NCI-H524 (cell line): ENCODE data around the gene CEACAM18.
A peak's percentile ranks its signal among the peaks of the same experiment; 100 is the strongest.
"Not testable (repeated sequence)": the region's sequence is repeated elsewhere in the genome, so short reads cannot be mapped to it uniquely, and the experiment has no call there.

Source experiments
- DNase-seq, 2 experiments: peaks; one replicate each; lab custom pipeline; 2025; lab: John Stamatoyannopoulos, UW

CEACAM18 gene

DNA sequence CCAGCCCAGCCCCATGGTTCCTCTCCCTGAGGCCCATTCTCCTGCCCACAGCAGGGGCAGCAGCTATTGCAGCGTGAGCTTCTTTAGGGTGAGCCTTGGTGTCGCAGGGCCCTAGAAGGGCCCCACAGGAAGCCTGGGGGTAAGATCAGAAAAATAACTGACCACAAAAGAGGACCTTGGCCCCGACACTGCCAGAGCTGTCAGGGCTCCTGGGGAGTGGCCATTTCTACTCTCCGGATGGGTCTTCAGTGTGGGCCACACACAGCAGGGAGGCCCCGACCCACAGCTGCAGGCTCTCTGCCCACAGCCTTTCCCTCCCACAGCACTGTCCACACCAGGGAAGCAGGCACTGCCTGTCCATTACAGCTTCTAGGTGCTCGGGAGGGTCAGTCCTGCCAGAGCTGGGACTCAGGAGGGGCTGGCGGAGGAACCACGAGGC, 16.6 kb upstream of the CEACAM18 start:
- no peak for DNase-seq

DNA sequence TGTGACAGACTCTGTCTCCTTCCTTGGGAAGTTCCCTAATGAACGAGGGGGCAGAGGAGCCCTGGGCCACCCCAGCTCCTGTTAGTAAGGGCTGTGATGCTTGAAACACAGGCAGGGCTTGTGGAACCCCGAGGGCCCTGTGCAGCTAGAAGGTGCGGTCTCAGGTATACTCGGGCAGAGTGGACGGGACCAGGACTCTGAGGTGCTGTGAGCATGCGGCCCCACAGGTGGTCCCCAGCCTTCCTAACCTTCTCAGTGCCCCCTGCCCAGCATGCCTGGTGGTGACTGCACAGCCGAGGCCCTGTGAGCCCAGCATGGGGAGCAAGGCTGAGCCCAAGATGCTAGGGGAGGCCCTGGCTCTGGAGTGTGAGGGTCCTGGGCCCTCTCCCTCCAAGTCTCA, 16.1 kb upstream of the CEACAM18 start:
- no peak for DNase-seq

DNA sequence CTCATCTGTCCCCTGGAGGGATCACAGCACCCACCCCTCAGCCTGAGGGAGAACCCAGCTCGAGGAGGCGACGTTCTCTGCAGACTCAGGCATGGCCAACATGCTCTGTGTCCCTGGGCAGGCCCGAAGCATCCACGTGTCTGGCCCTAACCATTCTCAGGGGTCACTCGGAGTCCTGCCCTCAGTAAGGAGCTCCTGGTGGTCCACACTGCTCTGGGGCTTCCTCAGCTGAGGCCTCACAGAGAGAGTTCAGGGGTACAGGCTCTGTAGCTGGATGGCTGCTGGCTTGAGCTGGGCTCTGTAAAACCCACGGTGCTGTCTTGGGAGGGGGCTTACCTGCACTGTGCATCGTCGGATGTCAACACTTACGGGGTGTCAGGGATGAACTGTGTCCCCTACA, 15.7 kb upstream of the CEACAM18 start:
- DNase-seq = no peak

DNA sequence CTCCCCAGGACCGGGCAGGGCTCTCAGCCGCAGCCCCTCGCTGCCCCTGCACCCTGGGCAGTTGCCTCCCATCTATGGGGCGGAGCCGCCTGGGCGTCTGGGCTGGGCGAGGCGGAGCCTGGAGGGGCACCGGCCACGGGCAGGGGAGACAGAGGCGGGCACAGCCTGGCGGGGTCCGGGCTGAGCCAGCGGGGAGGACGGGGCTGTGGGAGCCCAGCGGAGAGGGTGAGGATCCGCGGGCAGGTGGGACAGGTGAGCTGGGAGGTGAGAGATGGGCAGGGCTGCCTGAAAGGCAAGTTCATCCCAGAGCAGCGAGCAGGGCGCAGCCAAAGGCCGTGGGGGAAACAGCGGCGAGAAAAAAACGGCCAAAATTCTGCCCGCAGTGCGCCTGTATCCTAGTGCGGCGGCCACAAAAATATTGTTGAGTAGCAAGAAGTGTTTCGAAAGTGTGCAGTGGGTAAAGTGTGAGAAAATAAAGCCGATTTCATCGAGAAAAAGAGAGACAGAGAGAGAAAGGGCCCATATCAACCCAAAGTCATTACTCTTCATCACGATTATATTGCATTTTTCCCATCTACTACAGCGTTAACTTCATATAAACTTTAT, 14.3 kb upstream of the CEACAM18 start:
- DNase-seq = not testable (repeated sequence)

DNA sequence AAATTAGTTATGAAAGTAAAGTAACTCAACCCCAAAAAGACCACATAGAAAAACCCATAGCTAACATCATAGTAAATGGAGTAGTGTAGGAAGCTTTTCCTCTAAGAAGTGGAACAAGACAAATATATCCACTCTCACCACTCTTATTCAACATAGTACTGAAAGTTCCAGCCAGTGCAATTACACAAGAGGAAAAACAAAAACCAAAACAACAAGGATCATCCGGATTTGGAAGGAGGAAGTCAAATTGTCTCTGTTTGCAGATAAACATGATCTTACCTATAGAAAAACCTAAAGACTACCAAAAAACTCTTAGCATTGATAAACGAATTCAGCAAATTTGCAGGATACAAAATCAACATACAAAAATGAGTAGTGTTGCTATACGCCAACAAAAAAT, 11.6 kb upstream of the CEACAM18 start:
- DNase-seq = no peak

DNA sequence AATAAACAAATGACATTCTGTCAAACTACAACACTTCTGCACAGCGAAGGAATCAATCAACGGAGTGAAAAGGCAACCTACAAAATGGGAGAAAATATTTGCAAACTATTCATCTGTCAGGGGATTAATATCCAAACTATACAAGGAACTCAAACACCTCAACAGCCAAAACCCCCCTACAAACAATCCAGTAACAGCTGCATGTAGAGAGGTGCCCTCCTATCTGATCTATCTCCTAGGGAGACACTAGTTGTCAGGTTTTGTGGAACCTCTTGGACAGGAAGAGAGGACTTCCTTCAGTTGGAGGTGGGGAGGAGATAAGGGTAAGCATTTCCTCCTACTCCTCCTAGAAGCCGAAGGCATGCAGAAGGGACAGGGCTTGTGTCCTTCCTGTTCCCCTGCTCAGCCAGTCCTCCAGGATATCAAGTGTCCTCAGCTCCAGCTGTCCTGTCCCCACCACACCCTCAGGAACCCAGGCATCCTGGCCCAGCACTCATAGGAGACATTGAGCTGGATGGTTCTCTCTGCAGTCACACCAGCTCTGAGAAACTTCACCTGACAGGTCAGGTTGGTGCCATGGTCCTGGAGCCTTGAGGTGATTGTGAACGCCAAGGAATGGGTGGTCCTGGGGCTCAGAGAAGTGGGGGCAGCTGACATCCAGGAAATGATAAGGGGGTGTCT, 10.3 kb upstream of the CEACAM18 start:
- no peak for DNase-seq

DNA sequence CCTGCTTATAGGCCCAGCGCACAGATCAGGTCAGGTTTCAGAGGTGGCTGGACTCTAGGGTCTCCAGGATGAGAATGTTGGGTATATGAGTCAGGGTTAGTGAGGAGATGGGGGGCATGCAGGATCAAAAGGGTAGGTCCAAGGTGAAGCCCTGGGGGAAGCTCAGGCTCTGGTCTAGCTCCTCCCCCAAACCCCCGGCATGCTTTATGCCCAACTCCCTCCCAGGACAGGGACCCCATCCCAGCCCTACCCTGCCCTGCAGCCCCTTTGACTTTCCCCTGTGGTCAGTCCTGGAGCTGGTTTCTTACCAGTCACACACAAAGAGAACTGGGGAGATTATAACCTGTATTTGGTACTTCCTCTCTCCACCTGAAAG, 9.8 kb upstream of the CEACAM18 start:
- DNase-seq = no peak

DNA sequence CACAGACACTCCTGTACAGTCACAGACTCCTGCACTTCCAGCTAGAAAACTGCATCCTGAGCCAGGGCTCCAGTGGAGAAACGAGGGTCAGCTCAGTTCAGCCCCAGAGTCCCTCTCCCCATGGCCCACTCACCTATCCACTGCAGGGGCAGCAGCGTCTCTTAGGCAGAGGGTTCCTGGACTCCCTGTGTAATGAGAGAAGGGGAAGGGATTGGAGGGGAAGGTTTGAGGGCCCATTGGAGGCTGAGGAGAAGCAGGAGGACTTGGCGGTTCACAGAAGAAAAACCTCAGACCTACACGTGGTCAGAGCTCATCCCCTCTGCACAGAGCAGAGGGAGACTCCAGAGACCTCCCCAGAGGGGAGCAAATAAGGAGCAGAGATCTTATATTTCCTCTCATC, 9.2 kb upstream of the CEACAM18 start:
- DNase-seq = no peak

DNA sequence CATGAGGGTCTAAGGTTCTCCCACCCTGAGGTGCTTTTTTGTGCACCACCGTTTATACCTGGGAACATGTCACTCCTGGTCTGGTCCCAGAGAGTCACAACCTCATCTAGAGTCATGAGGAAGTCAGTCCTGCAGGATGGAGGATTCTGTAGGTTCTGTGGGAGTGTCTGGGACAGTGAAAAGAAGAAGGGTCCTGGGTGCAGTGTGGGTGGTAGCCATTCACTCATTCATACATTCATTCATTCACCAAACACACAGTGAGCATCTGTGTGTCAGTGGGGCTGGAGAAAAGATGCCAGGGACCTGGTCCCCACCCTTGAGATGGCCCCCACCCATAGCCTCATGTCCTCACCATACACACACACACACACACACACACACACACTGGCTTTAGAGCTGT, 8.7 kb upstream of the CEACAM18 start:
- no peak for DNase-seq

DNA sequence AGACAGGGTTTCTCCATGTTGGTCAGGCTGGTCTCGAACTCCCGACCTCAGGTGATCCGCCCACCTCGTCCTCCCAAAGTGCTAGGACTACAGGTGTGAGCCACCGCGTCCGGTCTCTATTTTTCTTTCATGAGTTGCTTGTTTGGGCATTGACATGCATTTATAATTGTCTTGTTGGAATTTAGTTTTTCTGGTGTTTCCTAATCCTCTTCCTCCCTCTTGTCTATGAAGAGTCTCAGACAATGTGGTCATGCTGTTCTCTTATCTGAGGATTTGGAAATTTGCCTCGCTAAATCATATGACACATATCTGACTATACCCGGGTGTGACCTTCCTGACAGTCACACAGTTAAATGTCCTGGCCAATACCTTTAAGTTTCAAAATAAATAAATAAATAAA, 7.4 kb upstream of the CEACAM18 start:
- no peak for DNase-seq

DNA sequence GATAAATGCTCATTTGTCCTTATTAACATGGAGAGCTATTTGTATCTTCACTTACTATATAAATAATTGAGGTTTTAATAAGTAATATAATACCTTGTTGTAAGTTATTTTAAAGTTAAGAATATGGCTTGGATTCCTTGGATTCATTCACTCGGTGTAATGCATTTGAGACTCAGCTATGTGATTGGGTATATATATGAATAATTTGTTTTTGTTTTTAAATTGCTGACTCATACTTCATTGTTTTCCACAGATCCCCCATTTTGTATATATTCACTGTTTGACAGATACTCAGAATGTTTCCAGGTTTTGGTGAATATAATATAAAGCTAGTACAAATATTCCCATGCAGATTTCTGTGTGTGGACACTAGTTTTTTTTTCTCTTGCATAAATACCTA, 6.8 kb upstream of the CEACAM18 start:
- DNase-seq = no peak

DNA sequence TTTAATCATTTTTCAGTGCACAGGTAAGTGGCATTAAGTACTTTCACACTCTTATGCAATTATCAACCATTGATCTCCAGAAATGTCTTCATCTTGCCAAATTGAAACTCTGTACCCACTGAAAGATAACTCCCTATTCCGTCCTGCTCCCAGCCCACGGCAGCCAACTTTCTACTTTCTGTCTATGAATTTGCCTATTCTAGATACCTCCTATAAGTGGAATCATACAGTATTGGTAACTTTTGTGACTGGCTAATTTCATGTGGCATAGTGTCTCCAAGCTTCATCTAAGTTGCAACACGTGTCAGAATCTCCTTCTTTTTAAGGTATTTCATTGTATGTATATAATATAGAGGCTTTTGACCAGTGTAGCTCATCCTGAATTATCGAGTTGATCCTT, 5.7 kb upstream of the CEACAM18 start:
- DNase-seq = no peak

DNA sequence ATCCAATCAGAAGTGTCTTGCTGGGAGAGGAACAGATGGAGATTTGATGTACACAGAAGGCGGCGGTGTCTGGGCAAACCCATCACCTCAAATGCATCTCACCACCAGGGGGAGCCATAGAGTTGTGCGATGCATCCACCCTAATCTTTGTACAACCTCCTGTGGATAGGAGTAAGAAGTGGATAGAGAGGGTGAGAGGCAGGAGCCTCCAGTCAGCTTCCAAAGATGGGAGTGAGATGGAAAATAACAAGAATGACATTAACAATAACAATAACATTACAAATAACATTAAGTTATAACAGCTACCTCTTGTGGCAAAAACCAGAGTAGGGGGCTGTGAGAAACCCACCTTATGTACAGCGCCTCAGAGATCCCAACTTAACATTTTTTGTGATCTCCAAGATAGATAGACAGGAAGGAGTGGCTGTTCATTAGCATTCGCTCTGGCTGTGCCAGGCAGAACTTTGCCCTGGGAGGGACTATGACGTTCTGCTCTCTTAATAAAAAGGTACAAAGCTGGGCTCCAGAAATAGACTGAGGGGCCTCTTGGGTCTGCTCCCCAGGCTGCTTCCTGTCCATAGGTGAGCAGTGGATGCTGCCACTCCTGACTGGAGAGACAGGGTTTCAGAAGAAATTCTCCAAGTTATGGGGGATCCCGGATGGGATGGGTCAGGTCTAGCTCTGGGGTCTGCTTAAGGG, 5.2 kb upstream of the CEACAM18 start:
- peak; percentile 28 to 57 for DNase-seq

DNA sequence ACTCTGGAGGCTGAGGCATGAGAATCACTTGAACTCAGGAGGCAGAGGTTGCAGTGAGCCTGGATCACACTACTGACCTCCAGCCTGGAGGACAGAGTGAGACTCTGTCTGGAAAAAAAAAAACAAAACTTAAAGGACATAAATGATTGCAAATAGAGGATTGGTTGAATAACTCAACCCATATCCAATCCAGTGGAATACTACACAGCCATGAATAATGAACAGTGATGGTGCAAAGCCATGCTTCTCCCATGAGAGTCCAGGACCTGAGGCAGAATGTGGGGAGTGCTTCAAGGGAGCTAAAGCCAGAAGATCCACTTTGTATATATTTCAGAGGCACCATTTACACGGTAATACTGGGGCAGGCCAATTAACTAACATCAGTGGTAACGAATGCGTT, 2.2 kb upstream of the CEACAM18 start:
- no peak for DNase-seq

DNA sequence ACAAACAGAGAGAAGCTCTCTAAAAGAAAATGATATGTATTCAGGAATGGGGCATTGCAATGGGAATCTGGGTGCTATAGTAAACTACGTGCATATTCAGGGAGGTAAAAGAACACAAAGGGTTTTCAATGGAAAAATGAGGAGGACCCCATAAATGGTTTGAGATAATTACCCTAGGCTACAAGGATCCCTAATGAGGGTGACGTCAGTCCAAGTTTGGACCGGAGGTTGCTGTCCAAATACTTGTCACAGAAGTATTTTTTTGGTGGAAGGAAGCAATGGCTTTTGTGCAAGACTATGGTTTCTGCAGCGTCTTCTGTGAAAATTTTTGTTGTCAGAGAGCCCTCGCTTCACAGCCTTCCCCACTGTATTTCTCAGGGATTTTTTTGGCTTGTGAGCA, 995 bp upstream of the CEACAM18 start:
- no peak for DNase-seq

DNA sequence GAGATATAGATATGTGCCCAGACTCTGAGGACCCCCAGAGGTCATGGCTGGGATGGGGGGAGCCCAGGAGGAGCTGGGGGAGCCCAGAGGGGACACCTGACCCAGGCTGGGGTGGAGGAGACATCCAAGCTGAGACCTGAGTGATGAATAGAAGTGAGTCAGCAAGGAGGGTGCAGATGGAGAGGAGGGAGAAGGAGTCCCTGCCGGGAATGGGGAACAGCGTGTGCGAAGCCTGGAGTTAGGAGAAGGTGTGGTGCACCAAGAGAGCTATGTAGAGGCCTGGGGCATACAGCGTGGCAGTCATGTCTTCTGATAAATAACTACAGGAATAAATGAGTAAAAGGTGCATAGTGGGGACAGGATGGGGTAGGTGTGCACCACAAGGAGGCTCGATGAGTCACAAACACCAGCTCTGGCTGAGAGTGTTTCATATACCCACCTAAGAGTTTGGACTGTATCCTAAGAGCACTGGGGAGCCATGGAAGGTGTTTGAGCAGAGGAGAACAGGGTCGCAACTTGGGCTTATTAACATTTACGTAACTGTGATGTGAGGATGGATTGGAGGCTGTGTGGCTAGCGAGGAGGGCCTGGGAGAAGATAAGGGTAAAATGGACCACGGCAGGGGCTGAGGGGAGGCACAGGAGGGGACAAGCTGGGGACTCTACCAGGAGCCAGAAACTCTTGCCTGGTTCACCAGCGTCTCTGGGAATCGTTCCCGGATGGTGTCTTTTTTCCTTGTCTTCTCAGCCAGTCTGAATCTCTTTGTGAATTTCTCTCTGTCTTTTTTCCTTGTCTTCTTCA, 1.4 kb downstream of the CEACAM18 start:
- no peak for DNase-seq

DNA sequence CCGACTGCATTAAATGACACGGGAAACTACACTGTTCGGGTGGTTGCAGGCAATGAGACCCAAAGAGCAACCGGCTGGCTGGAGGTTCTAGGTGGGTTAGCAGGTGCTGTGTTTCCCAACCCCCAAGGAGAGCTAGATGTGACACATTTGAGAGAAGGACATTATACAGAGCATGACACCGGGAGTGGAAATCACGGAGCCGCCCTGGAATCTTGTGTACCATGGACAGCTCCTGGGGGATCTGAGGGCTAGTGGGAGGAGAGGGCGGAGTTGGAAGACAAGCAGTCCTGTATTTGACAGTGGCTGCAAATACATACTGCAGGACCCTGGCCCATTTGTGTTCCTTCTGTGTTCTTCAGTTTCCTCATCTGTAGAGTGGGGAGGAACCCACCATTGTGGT, 2.3 kb downstream of the CEACAM18 start:
- no peak for DNase-seq

DNA sequence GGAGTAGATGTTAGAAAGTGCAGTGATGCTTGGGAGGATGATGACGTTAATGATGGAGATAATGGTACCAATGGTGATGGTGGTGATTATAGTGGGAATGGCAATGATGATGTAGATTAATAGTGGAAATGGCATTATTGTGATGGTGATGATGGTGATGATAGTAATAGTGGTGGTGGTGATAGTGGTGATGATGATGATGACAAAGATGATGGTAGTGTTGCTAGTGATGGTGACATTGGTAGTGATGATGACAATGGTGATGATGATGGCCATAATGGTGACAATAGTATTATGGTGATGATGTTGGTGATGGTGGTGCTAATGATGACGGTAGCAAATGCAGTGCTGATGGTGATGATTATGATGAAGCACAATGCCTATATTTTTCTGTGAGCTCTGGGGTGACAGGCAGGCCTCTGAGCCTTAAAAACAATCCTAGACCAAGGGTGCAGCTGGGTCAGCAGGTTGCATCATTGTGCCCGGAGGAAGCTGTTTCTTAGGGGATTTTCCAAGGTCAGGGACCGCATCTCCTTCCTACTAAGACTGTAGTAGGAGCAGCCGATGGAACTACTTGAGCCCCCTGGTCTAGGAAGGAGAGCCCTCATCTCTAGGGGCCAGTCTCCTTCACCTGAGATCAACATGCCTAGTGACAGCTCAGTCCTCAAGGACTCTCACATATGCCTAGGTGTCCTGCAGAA, 7.8 kb downstream of the CEACAM18 start:
- no peak for DNase-seq

DNA sequence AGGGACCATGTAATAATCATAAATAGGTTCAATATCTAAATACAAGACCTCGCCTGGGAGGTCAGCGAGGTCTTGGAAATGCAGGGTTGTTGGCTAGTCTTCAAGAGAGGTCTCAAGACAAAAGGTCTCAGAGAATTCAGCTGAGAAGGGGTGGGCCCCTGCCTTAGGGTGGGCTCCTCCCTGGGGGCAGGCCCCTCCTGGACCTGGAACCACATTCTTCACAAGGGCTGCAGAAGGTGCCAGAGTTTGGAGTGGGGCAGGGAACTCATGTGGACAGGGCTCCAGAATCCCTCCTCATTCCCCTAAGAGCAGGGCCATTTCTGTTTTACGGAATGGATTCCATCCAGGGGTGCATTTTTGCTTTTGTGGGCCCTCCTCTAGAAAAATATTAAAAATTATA, 10.2 kb downstream of the CEACAM18 start:
- DNase-seq = no peak

DNA sequence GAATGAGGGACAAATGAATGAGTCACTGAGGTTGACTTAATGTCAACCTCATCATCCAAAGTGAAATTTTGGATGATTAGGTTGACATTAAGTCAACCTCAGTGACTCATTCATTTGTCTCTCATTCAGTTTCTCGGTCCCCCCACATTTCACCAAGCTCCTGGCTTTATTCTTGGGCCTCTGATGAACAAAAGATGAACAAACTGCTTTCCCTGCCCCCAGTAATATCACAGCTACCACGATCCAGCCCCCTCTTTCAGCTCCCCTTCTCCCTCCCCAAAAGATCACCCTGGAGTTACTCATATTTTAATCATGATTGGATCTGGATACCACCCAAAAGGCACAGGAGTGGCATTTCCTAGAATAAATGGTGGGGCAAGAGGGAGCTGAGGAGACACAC, 10.8 kb downstream of the CEACAM18 start:
- no peak for DNase-seq

DNA sequence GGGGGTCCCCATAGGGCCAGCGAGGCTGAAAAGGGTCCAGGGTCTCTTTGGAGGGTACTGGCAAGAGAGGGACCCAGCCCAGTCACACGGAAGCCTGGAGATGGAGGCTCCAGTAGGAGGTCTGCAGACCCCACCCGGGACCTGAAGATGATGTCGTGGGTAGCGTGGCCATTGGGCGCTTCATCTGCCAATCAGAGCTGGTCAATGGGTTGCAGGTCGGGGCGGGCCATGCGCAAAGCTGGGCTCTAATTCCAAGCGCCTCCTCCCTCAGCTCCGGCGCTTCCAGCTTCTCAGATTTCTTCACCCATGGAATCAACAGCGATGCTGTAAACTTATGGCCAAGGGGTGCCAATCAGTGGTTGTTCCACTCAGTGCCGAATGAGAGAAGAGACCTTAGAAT, 12.3 kb downstream of the CEACAM18 start:
- DNase-seq = no peak

DNA sequence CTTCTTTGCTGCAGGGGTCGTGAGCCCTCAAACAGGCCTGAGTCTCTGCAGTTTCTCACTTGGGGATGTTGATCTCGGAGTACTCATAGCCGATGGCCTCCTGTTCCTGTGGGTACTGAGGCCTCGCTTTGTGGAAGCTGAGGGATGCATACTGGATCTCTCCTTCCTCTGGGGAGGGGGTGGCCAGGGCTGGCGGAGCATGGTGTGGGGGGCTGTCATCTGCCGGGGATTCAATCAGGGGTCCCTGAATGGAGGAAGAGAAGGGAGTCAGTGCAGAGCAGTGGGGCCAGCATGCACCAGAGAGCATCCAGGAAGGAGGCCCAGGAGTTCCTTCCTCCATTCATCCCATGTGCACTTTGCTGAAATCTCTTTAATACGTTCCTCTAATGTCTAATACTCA, 13.2 kb downstream of the CEACAM18 start:
- no peak for DNase-seq
